SK-N-SH treated with all-trans-retinoic acid at 6 μM for 48 hours (cell line): ENCODE data around the gene ADGB.

ENCODE experiments used
- ARNTL ChIP-seq: fragments of 450-650 bp; formaldehyde crosslinking; IDR thresholded peaks from 2 replicates; pipeline ENCODE4 v1.5.0; 2020; ENCODE audit warnings: low read depth, mild to moderate bottlenecking, moderate library complexity, borderline replicate concordance
- CREB5 ChIP-seq: fragments of 250-450 bp; sonication (Bioruptor Pico); IDR thresholded peaks from 2 replicates; pipeline ENCODE4 v1.5.1; 2020; ENCODE audit warnings: low read depth, mild to moderate bottlenecking, moderate library complexity
- OSR1 ChIP-seq: fragments of 250-450 bp; sonication (Bioruptor Pico); IDR thresholded peaks from 2 replicates; pipeline ENCODE4 v1.8.0; 2022; ENCODE audit warnings: moderate library complexity, mild to moderate bottlenecking, inconsistent platforms
- PATZ1 ChIP-seq: fragments of 250-450 bp; sonication (Bioruptor Pico); IDR thresholded peaks from 2 replicates; pipeline ENCODE4 v1.8.0; 2020; ENCODE audit warnings: mild to moderate bottlenecking, moderate library complexity, borderline replicate concordance
- PPARA ChIP-seq: fragments of 250-450 bp; sonication (Bioruptor Pico); IDR thresholded peaks from 2 replicates; pipeline ENCODE4 v1.5.0; 2020; ENCODE audit warnings: mild to moderate bottlenecking, borderline replicate concordance
- RARB ChIP-seq: fragments of 250-450 bp; sonication (Bioruptor Pico); IDR thresholded peaks from 2 replicates; pipeline ENCODE4 v1.8.0; 2021; ENCODE audit warnings: mild to moderate bottlenecking, moderate library complexity
- SNAI2 ChIP-seq: fragments of 250-450 bp; sonication (Bioruptor Pico); IDR thresholded peaks from 2 replicates; pipeline ENCODE4 v1.5.0; 2020; ENCODE audit warnings: mild to moderate bottlenecking, moderate library complexity
- TSHZ2 ChIP-seq: fragments of 250-450 bp; sonication (Bioruptor Pico); IDR thresholded peaks from 2 replicates; pipeline ENCODE4 v1.5.0; 2020; ENCODE audit warnings: mild to moderate bottlenecking, moderate library complexity
- ZFP30 ChIP-seq: fragments of 450-650 bp; formaldehyde crosslinking; IDR thresholded peaks from 2 replicates; pipeline ENCODE4 v1.5.0; 2022; ENCODE audit warnings: mild to moderate bottlenecking, moderate library complexity
- ZNF70 ChIP-seq: fragments of 450-650 bp; formaldehyde crosslinking; IDR thresholded peaks from 2 replicates; pipeline ENCODE4 v1.5.0; 2020; ENCODE audit warnings: mild to moderate bottlenecking, moderate library complexity

GRCh38 chr6:146861029-146861563 lies 262.3 kb downstream of the ADGB start:
- TF ChIP-seq ZFP30 (CRISPR knock-in tag) (no peak), TSHZ2 (CRISPR knock-in tag) (no peak), ARNTL (no peak), PPARA (CRISPR knock-in tag) (no peak), SNAI2 (CRISPR knock-in tag) (no peak), RARB (CRISPR knock-in tag) (no peak), OSR1 (CRISPR knock-in tag) (no peak), CREB5 (CRISPR knock-in tag) (no peak), ZNF70 (no peak), PATZ1 (CRISPR knock-in tag) (no peak)
